Endothelial cell of umbilical vein (primary cell): Measurements from ENCODE around the gene TGFA. TPM values are rescaled to one million over a fixed set of nuclear protein-coding genes. Genes with fewer than 3 reads are reported as not detected.

Experiments used
- BruUV-seq: library from RNA; stranded (reverse); fragments of 400-500 nt; replicated peaks from 2 replicates; lab custom pipeline; 2021; lab: Mats Ljungman, UMichigan
- CTCF ChIA-PET: fragments of 300-600, 350-600 bp; sonication (Branson Sonifier 250); formaldehyde crosslinking; loops from one replicate; lab custom pipeline; 2021; ENCODE audit warnings: antibody characterized with exemption, inconsistent platforms; lab: Charles Lee
- POLR2A ChIA-PET: fragments of 300-600, 350-600 bp; sonication (Branson Sonifier 250); formaldehyde crosslinking; loops from one replicate; lab custom pipeline; 2021; ENCODE audit warnings: antibody characterized with exemption, inconsistent platforms; lab: Charles Lee
- DNase-seq: peaks from one replicate; pipeline ENCODE4 v3.0.0-alpha.2; 2011; ENCODE audit warnings: low read depth, low spot score
- FAIRE-seq: peaks from 2 replicates; lab custom pipeline; 2011; peaks lifted over from hg19 to GRCh38; lab: Jason Lieb, UNC
- H2AFZ ChIP-seq: 2 replicates; pipeline ENCODE4 v1.6.0; 2012; ENCODE audit warnings: low read depth, low read length, control low read depth, inconsistent platforms
- H3K27ac ChIP-seq: 2 replicates; pipeline ENCODE4 v1.5.1; 2011; ENCODE audit warnings: low read depth, mild to moderate bottlenecking, control low read depth, low read length, moderate library complexity; ENCODE audit not compliant: insufficient read depth
- H3K27me3 ChIP-seq, 2 experiments: 2 replicates each; pipeline versions ENCODE4 v1.6.0 to v1.6.1; 2011; ENCODE audit warnings: low read length in 2 of 2, mixed read lengths in 1 of 2; ENCODE audit not compliant: control insufficient read depth in 2 of 2, insufficient read depth in 2 of 2
- H3K36me3 ChIP-seq, 2 experiments: 2 replicates in 1 of 2; 3 replicates in 1 of 2; pipeline ENCODE4 v1.5.1; 2011; ENCODE audit warnings: low read length in 2 of 2, mild to moderate bottlenecking in 1 of 2, moderate library complexity in 1 of 2; ENCODE audit not compliant: control insufficient read depth in 2 of 2, insufficient read depth in 2 of 2; ENCODE audit errors: extremely low read depth in 1 of 2
- H3K4me1 ChIP-seq: 3 replicates; pipeline ENCODE4 v1.5.1; 2011; ENCODE audit warnings: mild to moderate bottlenecking, low read length; ENCODE audit not compliant: control insufficient read depth, insufficient read depth; ENCODE audit errors: extremely low read depth
- H3K4me2 ChIP-seq: 2 replicates; pipeline ENCODE4 v1.6.1; 2011; ENCODE audit warnings: low read length, control low read depth, mixed read lengths; ENCODE audit not compliant: insufficient read depth
- H3K4me3 ChIP-seq, 3 experiments: fragments of 200-600 bp in 1 of 3; sonication (generic), shearing (Covaris generic) in 1 of 3; replicated peaks in 1 of 3; 2 replicates each; pipeline ENCODE4 v1.5.1; 2011 to 2016; ENCODE audit warnings: control low read depth in 3 of 3, low read length in 3 of 3, mild to moderate bottlenecking in 2 of 3, inconsistent platforms in 1 of 3, low read depth in 1 of 3, moderate library complexity in 1 of 3; ENCODE audit not compliant: insufficient read depth in 1 of 3
- H3K79me2 ChIP-seq: 2 replicates; pipeline ENCODE4 v1.6.0; 2012; ENCODE audit warnings: low read length, inconsistent platforms; ENCODE audit not compliant: control insufficient read depth, insufficient read depth
- H3K9ac ChIP-seq: replicated peaks from 2 replicates; pipeline ENCODE3; 2011; ENCODE audit warnings: low read length, control low read depth; ENCODE audit not compliant: insufficient read depth; ENCODE audit errors: extremely low read depth
- H3K9me1 ChIP-seq: replicated peaks from 3 replicates; pipeline ENCODE4 v1.6.0; 2011; ENCODE audit warnings: mild to moderate bottlenecking, low read length; ENCODE audit not compliant: control insufficient read depth, insufficient read depth; ENCODE audit errors: extremely low read depth
- H3K9me3 ChIP-seq: replicated peaks from 2 replicates; pipeline ENCODE4 v1.5.1; 2012; ENCODE audit warnings: low read length, inconsistent platforms; ENCODE audit not compliant: control insufficient read depth, insufficient read depth
- H4K20me1 ChIP-seq: replicated peaks from 2 replicates; pipeline ENCODE3; 2011; ENCODE audit warnings: mild to moderate bottlenecking, low read length; ENCODE audit not compliant: control insufficient read depth, insufficient read depth; ENCODE audit errors: extremely low read depth
- CTCF ChIP-seq, 2 donors: IDR thresholded peaks; 1 replicate in 1 of 2; 2 replicates in 1 of 2; pipeline ENCODE4 v1.5.1; 2011; ENCODE audit warnings: low read length in 2 of 2, mild to moderate bottlenecking in 2 of 2, moderate library complexity in 2 of 2, control low read depth in 1 of 2, inconsistent platforms in 1 of 2, low read depth in 1 of 2; ENCODE audit not compliant: insufficient read depth in 1 of 2; ENCODE audit errors: extremely low read depth in 1 of 2
- GATA2 ChIP-seq: IDR thresholded peaks from 2 replicates; pipeline ENCODE4 v1.7.0; 2011; ENCODE audit warnings: low read depth, mild to moderate bottlenecking, moderate library complexity, mixed read lengths, low read length; ENCODE audit not compliant: insufficient read length, insufficient read depth
- JUN ChIP-seq: IDR thresholded peaks from 2 replicates; pipeline ENCODE4 v1.6.1; 2011; ENCODE audit warnings: borderline replicate concordance, low read depth; ENCODE audit not compliant: insufficient read length, insufficient read depth
- MYC ChIP-seq: IDR thresholded peaks from one replicate; pipeline ENCODE4 v1.6.1; 2011; ENCODE audit warnings: mild to moderate bottlenecking, low read depth, low read length
- POLR2AphosphoS5 ChIP-seq: IDR thresholded peaks from 2 replicates; pipeline ENCODE4 v1.6.1; 2012; ENCODE audit warnings: low read depth, mild to moderate bottlenecking, control low read depth, low read length, moderate library complexity; ENCODE audit not compliant: insufficient read depth
- dilution Hi-C: fragments of 300-500 bp; cut with MboI; formaldehyde crosslinking; loops from one replicate; pipeline ENCODE4 v1.15.0; 2019; ENCODE audit warnings: low sequenced_read_pairs; ENCODE audit not compliant: extremely low pct_ligation_motif_present
- intact Hi-C: fragments of 100-400 bp; cut with micrococcal nuclease; formaldehyde crosslinking; loops from one replicate; pipeline ENCODE4 v1.10.0; 2022
- polyA plus RNA-seq, 4 experiments: library from polyadenylated mRNA; depleted of rRNA in 3 of 4; stranded (reverse) in 3 of 4; unstranded in 1 of 4; fragments of >200 nt; gene quantifications; 2 replicates each; pipeline versions ENCODE4 v1.2.1 to v1.2.3, GENCODE V29; 2011 to 2012; ENCODE audit warnings: missing spikeins in 1 of 4
- total RNA-seq: library from RNA; stranded (reverse); gene quantifications from 2 replicates; pipeline ENCODE4 v1.2.3, GENCODE V29; 2021

Gene TGFA
- total and polyA plus RNA-seq, 2 donors (not counting 3 experiments of a cell fraction or from before 2014, with no cell fraction given) = 0.22 to 0.32 TPM

DNA sequence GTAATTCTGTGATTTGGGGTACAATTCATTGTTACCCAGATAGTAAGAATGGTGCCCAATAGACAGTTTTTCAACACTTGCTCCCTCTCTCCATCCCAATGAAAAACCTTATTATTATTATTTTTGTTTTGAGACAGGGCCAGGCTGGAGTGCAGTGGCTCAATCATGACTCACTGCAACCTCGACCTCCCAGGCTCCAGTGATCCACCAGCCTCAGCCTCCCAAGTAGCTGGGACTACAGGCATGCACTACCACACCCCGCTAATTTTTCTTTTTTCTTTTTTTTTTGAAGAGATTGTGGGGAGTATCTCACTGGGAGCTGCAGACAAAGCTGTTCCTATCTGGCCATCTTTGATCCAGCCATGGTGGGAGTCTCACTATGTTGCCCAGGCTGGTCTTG, 7.2 kb downstream of the TGFA start:
- H2AFZ ChIP-seq = no peak overlapping the region
- TF ChIP-seq CTCF (IDR thresholded peaks at IDR 0.05; ENCODE audit: extremely low read depth in 1 of 2, insufficient read depth in 1 of 2, low read depth in 1 of 2, low read length in 2 of 2) = no peak
- TF ChIP-seq POLR2AphosphoS5 = no peak
- TF ChIP-seq MYC = no peak
- no peak for TF ChIP-seq JUN
- no peak for TF ChIP-seq GATA2
- no peak for DNase-seq
- H3K9me1 ChIP-seq = no peaks in the 10 kb centered on the region
- no peaks in the 10 kb centered on the region for H3K9me3 ChIP-seq
- no peak for FAIRE-seq
- H3K4me3 ChIP-seq = no peak overlapping the region
- no peak overlapping the region for H3K9ac ChIP-seq
- no peaks in the 10 kb centered on the region for H3K36me3 ChIP-seq
- ChIA-PET CTCF (interaction anchor here (0.8 kb wide), 1 partner anchor 213 kb away, joined by 3 read pairs; no protein-coding TSS in a partner anchor), POLR2A (no interaction called here)
- H3K4me2 ChIP-seq = no peak overlapping the region
- H3K27me3 ChIP-seq = peaks cover 16 to 22% of the 10 kb centered on the region in 2 experiments
- dilution Hi-C loops (no loop called here), intact Hi-C loops (no loop called here)
- no TSS peak for BruUV-seq
- H3K4me1 ChIP-seq = no peaks in the 10 kb centered on the region
- H4K20me1 ChIP-seq = no peaks in the 10 kb centered on the region
- no peaks in the 10 kb centered on the region for H3K79me2 ChIP-seq
- no peak overlapping the region for H3K27ac ChIP-seq
